Body of pancreas (tissue), 4 donors: Measurements from ENCODE around the gene FMNL2.

ENCODE experiments used
- CTCF ChIP-seq, 7 experiments: fragments of 450-650 bp in 4 of 7; fragments of 200-600 bp in 3 of 7; sonication (generic) in 3 of 7; IDR thresholded peaks; one replicate each; pipeline ENCODE4 v1.5.1; 2016 to 2019; ENCODE audit warnings: antibody characterized with exemption in 7 of 7
- POLR2A ChIP-seq, 3 donors: fragments of 450-650 bp; IDR thresholded peaks; one replicate each; pipeline ENCODE4 v1.6.1; 2016; ENCODE audit warnings: antibody characterized with exemption in 3 of 3, mild to moderate bottlenecking in 2 of 3

- TF ChIP-seq CTCF (IDR thresholded peaks at IDR 0.05) (no peak), POLR2A (IDR thresholded peaks at IDR 0.05) (no peak)
Observed at GRCh38 chr2:152557273-152557888, 222.4 kb downstream of the FMNL2 start.
